NB4 (cell line): ENCODE measurements around the gene GPR39.

ENCODE experiments used
- DNase-seq: peaks from one replicate; pipeline ENCODE4 v3.0.0; 2010; ENCODE audit warnings: low read depth
- H3K4me3 ChIP-seq: one replicate; pipeline ENCODE4 v1.5.1; 2011; ENCODE audit warnings: mild to moderate bottlenecking, low read depth, low read length, moderate library complexity
- MYC ChIP-seq: IDR thresholded peaks from 2 replicates; pipeline ENCODE4 v1.6.1; 2011; ENCODE audit warnings: low read depth, low read length
- POLR2A ChIP-seq: IDR thresholded peaks from 2 replicates; pipeline ENCODE4 v1.6.1; 2011; ENCODE audit warnings: mild to moderate bottlenecking; ENCODE audit not compliant: insufficient read length; ENCODE audit errors: extremely low read depth
- TF ChIP-seq, protein P1 (sequence below): IDR thresholded peaks from 2 replicates; pipeline ENCODE4 v1.6.1; 2011; ENCODE audit warnings: low read depth, low read length
- TF ChIP-seq, protein P2 (sequence below): IDR thresholded peaks from one replicate; pipeline ENCODE4 v1.5.1; 2012; ENCODE audit warnings: low read depth, low read length

The GPR39 gene

DNA sequence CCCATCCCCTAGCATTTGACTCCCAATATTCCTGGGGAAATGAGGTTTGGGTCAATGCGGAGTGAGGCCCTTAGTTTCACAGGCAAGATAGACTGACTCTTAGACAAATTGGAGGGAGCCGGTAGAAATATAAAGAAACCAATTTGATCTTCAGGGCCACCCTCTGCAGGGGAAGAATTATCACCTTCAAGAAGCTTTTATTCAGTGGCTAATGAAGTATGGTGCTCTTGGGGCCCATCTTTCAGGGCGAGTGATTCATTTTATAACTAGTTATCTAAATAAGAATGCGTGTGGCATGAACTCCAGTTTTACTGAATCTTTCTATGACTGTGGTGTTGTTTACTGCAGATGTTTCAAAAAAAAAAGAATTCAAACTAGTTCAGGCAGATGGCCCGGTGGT, 165.0 kb downstream of the GPR39 start:
- TF ChIP-seq POLR2A (no peak), MYC (no peak)
- TF ChIP-seq, protein P1, sequence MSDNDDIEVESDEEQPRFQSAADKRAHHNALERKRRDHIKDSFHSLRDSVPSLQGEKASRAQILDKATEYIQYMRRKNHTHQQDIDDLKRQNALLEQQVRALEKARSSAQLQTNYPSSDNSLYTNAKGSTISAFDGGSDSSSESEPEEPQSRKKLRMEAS, result no peak
- TF ChIP-seq, protein P2, sequence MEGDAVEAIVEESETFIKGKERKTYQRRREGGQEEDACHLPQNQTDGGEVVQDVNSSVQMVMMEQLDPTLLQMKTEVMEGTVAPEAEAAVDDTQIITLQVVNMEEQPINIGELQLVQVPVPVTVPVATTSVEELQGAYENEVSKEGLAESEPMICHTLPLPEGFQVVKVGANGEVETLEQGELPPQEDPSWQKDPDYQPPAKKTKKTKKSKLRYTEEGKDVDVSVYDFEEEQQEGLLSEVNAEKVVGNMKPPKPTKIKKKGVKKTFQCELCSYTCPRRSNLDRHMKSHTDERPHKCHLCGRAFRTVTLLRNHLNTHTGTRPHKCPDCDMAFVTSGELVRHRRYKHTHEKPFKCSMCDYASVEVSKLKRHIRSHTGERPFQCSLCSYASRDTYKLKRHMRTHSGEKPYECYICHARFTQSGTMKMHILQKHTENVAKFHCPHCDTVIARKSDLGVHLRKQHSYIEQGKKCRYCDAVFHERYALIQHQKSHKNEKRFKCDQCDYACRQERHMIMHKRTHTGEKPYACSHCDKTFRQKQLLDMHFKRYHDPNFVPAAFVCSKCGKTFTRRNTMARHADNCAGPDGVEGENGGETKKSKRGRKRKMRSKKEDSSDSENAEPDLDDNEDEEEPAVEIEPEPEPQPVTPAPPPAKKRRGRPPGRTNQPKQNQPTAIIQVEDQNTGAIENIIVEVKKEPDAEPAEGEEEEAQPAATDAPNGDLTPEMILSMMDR, result no peak
- DNase-seq, result no peak
- no peak overlapping the region for H3K4me3 ChIP-seq

DNA sequence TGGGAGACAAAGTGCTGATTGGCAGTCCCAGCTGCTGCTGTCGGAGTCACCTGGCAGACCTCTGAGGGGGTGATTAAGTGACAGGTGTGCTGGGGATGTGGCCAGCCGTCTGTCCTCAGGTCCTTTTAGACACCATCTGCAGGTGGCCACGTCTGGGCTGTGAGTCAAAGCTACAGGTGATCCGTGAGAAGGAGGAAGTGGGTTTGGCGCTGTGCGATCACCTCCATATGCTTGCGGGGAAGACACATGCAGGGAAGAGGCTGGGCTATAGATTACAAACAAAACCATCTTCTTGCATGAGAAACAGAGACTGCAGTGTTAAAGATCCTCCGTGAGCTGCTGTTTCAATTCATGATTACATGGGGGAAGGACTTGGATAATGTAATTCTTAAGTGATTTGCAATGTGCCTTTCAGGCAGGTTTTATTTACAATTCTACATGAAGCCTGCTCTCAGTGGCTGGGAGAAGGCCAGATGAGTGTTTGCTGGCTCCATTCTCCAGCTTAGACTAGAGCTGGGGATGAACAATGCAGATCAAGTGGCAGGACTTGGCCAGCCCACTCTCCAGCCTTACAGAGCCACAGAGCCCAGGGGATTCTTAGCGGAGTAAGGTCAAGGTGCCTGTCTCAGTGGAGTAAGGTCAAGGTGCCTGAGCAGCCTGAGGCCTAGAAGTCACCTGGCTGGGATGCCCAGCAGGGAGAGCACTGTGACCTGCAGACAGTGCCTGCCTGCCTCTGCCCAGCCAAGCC, 165.6 kb downstream of the GPR39 start:
- H3K4me3 ChIP-seq, result no peak overlapping the region
- DNase-seq, result no peak
- TF ChIP-seq MYC (no peak), POLR2A (no peak)
- TF ChIP-seq, protein P1, result no peak
- TF ChIP-seq, protein P2, result no peak

DNA sequence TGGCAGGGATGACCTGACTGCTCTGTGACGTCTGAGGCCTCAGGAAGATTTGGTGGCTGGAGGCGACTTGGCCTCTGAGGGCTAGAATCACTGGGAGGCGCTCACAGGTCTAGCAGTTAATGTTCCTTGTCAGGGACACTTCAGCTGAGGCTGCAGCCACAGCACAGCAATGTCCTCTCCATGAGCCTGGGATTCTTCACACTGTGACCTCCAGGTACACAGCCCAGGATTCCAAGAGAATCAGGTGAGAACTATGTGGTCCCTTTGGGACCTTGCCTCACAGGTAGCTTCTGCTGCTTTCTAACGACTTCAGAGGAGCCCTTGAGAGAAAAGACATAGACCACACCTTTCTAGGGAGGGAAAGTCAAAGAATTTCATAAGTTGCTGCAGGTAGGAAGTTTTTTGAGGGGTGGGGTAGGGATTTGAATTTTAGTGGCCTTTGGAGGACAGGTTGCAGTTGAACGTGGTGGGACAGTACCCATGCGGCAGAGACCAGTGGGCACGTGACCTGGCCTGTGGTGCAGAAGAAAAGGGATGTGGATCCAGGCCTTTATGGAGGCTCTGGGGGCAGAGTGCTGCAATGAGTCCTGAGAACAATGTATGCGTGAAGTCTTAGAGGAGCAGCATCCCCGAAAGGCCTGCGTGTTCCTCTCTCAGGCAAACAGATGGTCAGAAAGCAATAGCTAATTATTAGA, 167.2 kb downstream of the GPR39 start:
- no peak for DNase-seq
- no peak overlapping the region for H3K4me3 ChIP-seq
- TF ChIP-seq, protein P1, result no peak
- TF ChIP-seq, protein P2, result no peak
- TF ChIP-seq MYC (no peak), POLR2A (no peak)

DNA sequence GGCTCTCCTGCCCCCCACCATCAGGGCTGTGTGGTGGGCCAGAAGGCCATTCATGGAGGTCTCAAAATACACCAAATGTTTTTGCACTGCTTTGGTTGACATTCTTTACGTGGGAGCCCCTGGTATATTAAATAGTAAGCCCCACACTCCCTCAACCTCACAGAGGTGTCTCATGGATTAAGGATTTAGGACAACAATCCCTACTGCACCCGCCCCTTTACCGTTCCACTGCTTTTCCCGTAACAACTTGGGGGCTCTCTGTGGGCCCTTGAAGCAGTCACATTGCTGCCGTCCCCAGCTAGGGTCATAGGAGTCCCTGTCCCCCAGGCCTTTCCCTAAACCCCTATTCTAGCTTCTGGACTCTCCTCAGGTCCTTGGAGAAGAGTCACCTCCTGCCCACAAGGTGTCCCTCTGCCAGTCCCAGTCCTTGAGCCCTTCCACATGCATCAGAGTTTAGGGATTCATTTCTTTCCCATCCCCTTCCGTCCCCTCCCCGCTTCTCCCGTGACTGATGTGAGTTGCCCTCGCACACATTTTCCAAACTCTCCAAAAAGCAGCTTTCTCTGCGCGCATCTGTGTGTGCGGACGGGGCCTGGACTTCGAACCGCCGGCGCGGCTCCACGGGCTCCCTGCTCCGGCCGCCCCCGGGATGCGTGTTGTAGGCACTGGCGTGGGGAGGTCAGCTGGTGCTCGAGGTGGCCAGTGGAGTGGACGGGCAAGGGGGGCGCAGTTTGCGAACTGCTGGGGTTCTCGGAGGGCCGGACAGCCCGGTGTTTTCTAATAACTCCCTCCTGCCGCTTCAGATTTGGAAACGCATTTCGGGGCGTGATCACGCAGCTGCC, 168.6 kb downstream of the GPR39 start:
- no peak overlapping the region for H3K4me3 ChIP-seq
- TF ChIP-seq POLR2A, result no peak
- no peak for DNase-seq

DNA sequence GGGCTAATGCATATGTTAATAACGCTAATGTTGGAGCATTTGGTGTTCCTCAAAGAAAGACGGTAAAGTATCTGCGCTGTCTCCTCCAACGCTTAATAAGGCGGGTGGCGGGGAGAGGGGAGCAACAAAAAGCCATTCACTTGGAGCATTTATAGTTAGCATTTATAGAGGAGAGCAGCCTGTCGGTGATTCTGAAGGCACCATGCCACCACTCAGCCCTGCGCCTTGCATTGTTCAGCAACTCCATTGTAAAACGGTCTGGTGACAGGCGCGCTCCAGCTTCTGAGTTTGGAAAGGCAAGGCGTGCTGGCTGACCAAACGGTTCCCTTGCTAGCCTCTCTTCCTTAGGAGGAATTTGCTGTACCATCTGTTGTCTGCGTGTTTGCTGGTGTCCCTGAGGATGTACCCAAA, 169.5 kb downstream of the GPR39 start:
- no peak for DNase-seq
- H3K4me3 ChIP-seq, result no peak overlapping the region
- TF ChIP-seq MYC, result no peak
- TF ChIP-seq, protein P1, result no peak
- TF ChIP-seq, protein P2, result no peak
- TF ChIP-seq POLR2A, result no peak

DNA sequence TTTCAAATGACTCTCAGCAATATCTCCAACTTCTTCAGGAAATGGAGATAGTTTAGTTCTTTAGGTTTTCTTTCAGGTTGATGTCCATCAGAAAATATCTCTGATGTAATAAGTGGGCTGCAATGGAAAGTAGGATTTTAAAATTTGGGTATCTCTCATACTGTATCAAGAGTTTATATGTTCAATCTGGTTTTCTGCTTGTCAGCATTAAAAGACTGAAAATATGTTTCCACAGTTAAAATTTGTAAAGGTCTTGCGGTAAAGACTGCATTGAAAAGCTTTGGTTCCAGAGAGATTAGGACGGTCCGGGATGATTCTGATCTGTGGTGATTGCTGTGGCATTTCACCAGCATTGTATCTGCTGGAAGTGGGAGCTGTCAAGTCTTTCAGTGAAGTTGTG, 170.2 kb downstream of the GPR39 start:
- TF ChIP-seq, protein P1, result no peak
- TF ChIP-seq, protein P2, result no peak
- TF ChIP-seq MYC, result no peak
- no peak overlapping the region for H3K4me3 ChIP-seq

More for the DNA sequence above, 170.2 kb downstream of the GPR39 start:
- no peak for DNase-seq
